Activated CD8-positive, alpha-beta T cell treated with anti-CD3 and anti-CD28 coated beads for 36 hours (primary cell): Measurements from ENCODE around the gene FBXO48. TPM values are rescaled to one million over a fixed set of nuclear protein-coding genes. Genes with fewer than 3 reads are reported as not detected.

ENCODE experiments used
- ATAC-seq: fragments of 200-7000 bp; cut with Tn5 transposase; one replicate; pipeline ENCODE4 v1.10.0; 2021; ENCODE audit warnings: mild to moderate bottlenecking, moderate library complexity
- CTCF ChIA-PET: fragments of 350-600 bp; sonication (Branson Sonifier 250); formaldehyde crosslinking; loops from one replicate; lab custom pipeline; 2021; ENCODE audit warnings: antibody characterized with exemption; lab: Charles Lee
- POLR2A ChIA-PET: fragments of 350-600 bp; sonication (Branson Sonifier 250); formaldehyde crosslinking; loops from one replicate; lab custom pipeline; 2021; ENCODE audit warnings: antibody characterized with exemption; lab: Charles Lee
- DNase-seq: peaks from one replicate; pipeline ENCODE4 v3.0.0-alpha.2; 2020
- H3K27ac Mint-ChIP-seq: one replicate; pipeline ENCODE4 v1.8.0; 2021; ENCODE audit warnings: mild to moderate bottlenecking, mixed read lengths
- H3K27me3 Mint-ChIP-seq: one replicate; pipeline ENCODE4 v1.8.0; 2021; ENCODE audit warnings: mixed read lengths
- H3K36me3 Mint-ChIP-seq: one replicate; pipeline ENCODE4 v1.8.0; 2021; ENCODE audit warnings: low read depth, mixed read lengths
- H3K4me1 Mint-ChIP-seq: one replicate; pipeline ENCODE4 v1.8.0; 2021; ENCODE audit warnings: low read depth, mixed read lengths
- H3K4me3 Mint-ChIP-seq: one replicate; pipeline ENCODE4 v1.8.0; 2021; ENCODE audit warnings: mild to moderate bottlenecking, moderate library complexity, mixed read lengths
- H3K9me3 Mint-ChIP-seq: one replicate; pipeline ENCODE4 v1.8.0; 2021; ENCODE audit warnings: mixed read lengths
- intact Hi-C: fragments of 100-400 bp; cut with micrococcal nuclease; formaldehyde crosslinking; loops from one replicate; pipeline ENCODE4 v1.10.0; 2022
- total RNA-seq, 2 experiments: library from RNA; stranded (reverse); gene quantifications; one replicate each; pipeline ENCODE4 v1.2.3, GENCODE V29; 2021
- TF ChIP-seq, protein P1 (sequence below): fragments of 200-600 bp; IDR thresholded peaks from one replicate; pipeline ENCODE4 v1.8.0; 2022; ENCODE audit warnings: antibody characterized with exemption, mild to moderate bottlenecking

FBXO48 gene
- total RNA-seq, 2 experiments from 2014 or later: 1.3 to 1.4 TPM

DNA sequence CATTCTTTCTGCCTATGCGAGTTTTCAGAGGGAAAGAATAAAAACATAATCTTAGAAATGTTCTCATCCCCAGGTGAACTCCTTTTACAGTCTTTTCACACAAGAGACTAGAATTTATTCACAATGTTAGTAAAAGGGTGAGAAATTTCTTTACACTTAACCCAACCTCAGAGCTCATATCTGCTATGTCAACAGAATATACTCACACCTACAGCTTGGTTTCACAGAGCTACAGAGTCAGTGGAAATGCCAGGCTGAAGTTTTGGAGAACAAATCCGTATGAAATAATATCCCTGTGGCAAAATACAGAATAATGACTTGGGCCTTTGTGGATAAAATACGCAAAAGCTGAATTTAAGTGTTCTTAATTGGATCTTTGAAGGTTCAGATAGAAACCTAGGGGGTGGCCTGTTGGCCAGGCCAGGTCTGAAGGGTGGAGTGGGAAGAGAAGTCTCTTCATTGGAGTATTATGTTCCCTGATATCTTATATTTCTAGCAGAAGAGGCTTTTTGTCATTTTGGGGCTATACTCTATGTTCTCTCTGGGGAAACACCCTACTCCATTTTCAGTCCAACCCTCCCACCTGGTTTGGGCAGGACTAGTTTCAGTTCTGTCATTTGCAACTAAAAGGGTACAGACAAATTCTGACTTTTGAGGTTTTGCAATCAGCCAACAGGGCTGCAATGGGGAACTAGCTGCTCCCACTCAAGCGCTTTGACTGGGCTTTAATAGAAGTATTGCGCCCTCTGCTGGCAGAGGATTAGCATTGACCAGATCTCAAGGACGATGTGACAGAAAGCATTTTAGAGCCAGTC, 25.7 kb downstream of the FBXO48 start:
- Mint-ChIP-seq H3K9me3 (no peaks in the 10 kb centered on the region), H3K4me1 (peaks cover 16% of the 10 kb centered on the region), H3K27me3 (no peaks in the 10 kb centered on the region), H3K27ac (peak overlapping the region; percentile 81), H3K36me3 (no peaks in the 10 kb centered on the region), H3K4me3 (no peak overlapping the region)
- intact Hi-C loops: loop anchor here (1.0 kb wide), 1 partner anchor 79 kb away; no protein-coding TSS in a partner anchor
- CTCF ChIA-PET: interaction anchor here (0.6 to 5.5 kb wide), 53 partner anchors 9 to 484 kb away, joined by 3 to 41 read pairs (median 5); partner anchors contain the start of genes APLF, CNRIP1, FBXO48 and PLEK
- DNase-seq (peak; percentile 93), ATAC-seq (peak; percentile 98)
- TF ChIP-seq, protein P1, sequence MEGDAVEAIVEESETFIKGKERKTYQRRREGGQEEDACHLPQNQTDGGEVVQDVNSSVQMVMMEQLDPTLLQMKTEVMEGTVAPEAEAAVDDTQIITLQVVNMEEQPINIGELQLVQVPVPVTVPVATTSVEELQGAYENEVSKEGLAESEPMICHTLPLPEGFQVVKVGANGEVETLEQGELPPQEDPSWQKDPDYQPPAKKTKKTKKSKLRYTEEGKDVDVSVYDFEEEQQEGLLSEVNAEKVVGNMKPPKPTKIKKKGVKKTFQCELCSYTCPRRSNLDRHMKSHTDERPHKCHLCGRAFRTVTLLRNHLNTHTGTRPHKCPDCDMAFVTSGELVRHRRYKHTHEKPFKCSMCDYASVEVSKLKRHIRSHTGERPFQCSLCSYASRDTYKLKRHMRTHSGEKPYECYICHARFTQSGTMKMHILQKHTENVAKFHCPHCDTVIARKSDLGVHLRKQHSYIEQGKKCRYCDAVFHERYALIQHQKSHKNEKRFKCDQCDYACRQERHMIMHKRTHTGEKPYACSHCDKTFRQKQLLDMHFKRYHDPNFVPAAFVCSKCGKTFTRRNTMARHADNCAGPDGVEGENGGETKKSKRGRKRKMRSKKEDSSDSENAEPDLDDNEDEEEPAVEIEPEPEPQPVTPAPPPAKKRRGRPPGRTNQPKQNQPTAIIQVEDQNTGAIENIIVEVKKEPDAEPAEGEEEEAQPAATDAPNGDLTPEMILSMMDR: peak; percentile 89
- POLR2A ChIA-PET: interaction anchor here (0.6 to 1.3 kb wide), 4 partner anchors 26 to 265 kb away, joined by 3 to 4 read pairs (median 4); partner anchors contain the start of genes APLF and FBXO48

DNA sequence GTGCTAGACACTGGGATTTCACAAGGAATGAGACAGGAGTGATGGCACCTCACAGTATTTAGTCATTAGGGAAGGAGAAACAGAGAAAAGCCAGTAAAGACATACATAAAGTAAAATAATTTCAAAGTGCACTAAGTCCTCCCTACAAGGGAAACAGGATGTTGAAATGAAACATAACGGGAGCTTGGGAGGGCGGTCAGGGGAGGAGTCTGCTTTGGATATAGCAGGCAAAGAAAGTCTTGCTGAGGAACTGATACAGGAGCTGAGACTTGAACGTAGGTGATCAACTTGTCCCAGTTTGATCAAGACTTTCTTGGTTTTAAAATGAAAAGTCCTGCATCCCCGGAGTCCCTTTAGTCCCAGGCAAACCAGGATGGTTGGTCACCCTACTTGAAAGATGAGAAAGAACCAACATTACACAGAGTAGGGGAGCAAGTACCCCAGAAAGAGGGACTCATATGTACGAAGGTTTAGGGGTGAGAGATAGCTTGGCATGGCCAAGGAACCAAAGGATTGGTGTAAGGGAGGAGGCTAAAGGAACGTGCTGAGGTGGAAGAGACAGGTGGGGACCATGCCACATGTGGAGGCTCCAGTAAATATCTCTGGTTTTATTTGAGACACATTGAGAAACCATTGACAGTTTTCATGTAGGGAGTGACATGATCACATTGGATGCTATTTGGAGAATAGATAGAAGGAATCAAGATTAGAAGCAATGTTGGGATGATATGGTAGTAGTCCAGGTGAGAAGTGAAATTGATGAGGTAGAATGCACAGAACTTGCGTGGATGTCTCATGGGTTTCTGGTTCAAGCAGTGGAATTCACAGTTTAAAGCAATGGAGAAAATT, 28.4 kb downstream of the FBXO48 start:
- Mint-ChIP-seq H3K4me3 (no peak overlapping the region), H3K27me3 (no peaks in the 10 kb centered on the region), H3K9me3 (no peaks in the 10 kb centered on the region), H3K36me3 (no peaks in the 10 kb centered on the region), H3K4me1 (peaks cover 16% of the 10 kb centered on the region), H3K27ac (no peak overlapping the region)
- TF ChIP-seq, protein P1: no peak
- intact Hi-C loops: no loop called here
- ATAC-seq: no peak
- CTCF ChIA-PET: interaction anchor here (0.9 to 5.5 kb wide), 7 partner anchors 8 to 317 kb away, joined by 3 to 34 read pairs (median 4); partner anchors contain the start of gene PLEK
- POLR2A ChIA-PET: interaction anchor here (1.4 kb wide), 1 partner anchor 78 kb away, joined by 3 read pairs; no protein-coding TSS in a partner anchor
- DNase-seq: no peak

DNA sequence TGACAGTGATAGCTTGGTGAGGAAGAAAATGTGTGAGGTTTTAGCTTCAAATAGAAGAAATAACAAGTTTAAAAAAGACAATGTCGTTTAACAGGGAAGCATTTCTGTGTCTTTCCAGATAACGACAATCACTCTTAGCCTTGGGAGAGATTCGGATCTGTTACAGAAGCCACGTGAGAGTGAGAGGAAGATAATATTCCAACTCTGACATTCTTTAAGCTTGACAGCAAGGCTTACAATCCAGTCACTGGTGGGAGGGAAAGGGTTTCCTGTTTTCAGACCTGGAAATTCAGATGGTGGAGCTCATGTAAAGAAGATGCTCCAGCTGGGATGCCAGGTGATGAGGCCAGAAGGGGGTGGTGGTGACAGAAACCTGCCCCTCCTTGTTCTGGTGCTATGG, 30.8 kb downstream of the FBXO48 start:
- H3K4me3 Mint-ChIP-seq: no peak overlapping the region
- H3K36me3 Mint-ChIP-seq: no peaks in the 10 kb centered on the region
- ATAC-seq (no peak), DNase-seq (no peak)
- TF ChIP-seq, protein P1: no peak
- no peaks in the 10 kb centered on the region for H3K9me3 Mint-ChIP-seq
- ChIA-PET POLR2A (no interaction called here), CTCF (interaction anchor here (1.1 to 1.6 kb wide), 5 partner anchors 27 to 314 kb away, joined by 3 to 6 read pairs (median 3); no protein-coding TSS in a partner anchor)
- H3K27ac Mint-ChIP-seq: no peak overlapping the region
- peaks cover 12% of the 10 kb centered on the region for H3K4me1 Mint-ChIP-seq
- no peaks in the 10 kb centered on the region for H3K27me3 Mint-ChIP-seq
- intact Hi-C loops: no loop called here

DNA sequence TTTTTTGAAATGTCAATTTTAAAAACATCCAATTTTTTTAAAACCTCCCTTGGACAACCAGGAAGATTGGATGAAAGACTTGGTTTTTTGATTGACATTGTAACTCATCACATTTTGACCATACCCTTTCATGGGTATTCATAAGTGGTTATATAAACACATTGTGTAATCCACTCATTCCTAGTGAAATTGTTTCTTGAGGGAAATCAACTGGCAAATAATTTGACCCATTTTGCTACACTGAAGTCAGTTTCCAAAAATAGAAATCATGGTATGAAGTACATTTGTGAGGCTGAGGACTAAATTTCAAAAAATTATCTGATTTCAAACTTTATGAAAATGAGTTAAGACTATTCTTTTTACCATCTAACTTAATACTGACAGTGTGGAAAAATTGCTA, 31.5 kb downstream of the FBXO48 start:
- TF ChIP-seq, protein P1: no peak
- Mint-ChIP-seq H3K4me1 (peaks cover 6% of the 10 kb centered on the region), H3K9me3 (no peaks in the 10 kb centered on the region), H3K27ac (no peak overlapping the region), H3K36me3 (no peaks in the 10 kb centered on the region), H3K4me3 (no peak overlapping the region), H3K27me3 (no peaks in the 10 kb centered on the region)
- no peak for ATAC-seq
- intact Hi-C loops: no loop called here
- no peak for DNase-seq
- POLR2A ChIA-PET: no interaction called here
- CTCF ChIA-PET: interaction anchor here (1.2 to 1.6 kb wide), 3 partner anchors 28 to 313 kb away, joined by 3 to 6 read pairs (median 3); no protein-coding TSS in a partner anchor
